K562 (cell line): ENCODE results near the gene LBH. TPM values are rescaled to one million over a fixed set of nuclear protein-coding genes. Genes with fewer than 3 reads are reported as not detected.

Source experiments
- ATAC-seq: fragments of 200-7000 bp; cut with Tn5 transposase; 3 replicates; pipeline ENCODE4 v1.9.1; 2020; ENCODE audit warnings: moderate library complexity
- BruUV-seq: library from RNA; stranded (reverse); fragments of 400-500 nt; replicated peaks from 2 replicates; lab custom pipeline; 2021; lab: Mats Ljungman, UMichigan
- CTCF ChIA-PET: fragments of 300-600 bp; formaldehyde crosslinking; extraction: SDS; loops from one replicate; lab custom pipeline; 2021; ENCODE audit warnings: low intra/inter-chr PET ratio; lab: Yijun Ruan, JAX
- POLR2A ChIA-PET: fragments of 300-600, 350-650 bp; sonication (Branson Sonifier 250); formaldehyde crosslinking; extraction: SDS; loops from one replicate; lab custom pipeline; 2021; ENCODE audit warnings: antibody characterized with exemption, inconsistent platforms; lab: Yijun Ruan, JAX
- DNase-seq, 4 experiments: peaks; one replicate each; pipeline versions ENCODE4 v3.0.0 to v3.0.0-alpha.2; 2011 to 2018; ENCODE audit warnings: low spot score in 3 of 4, mixed read lengths in 3 of 4; ENCODE audit errors: extremely low read depth in 1 of 4
- FAIRE-seq: peaks from 2 replicates; lab custom pipeline; 2011; peaks lifted over from hg19 to GRCh38; lab: Jason Lieb, UNC
- H2AFZ ChIP-seq: 2 replicates; pipeline ENCODE4 v1.6.0; 2011; ENCODE audit warnings: low read depth, low read length, control low read depth, inconsistent platforms
- H3K27ac ChIP-seq: fragments of 200-600 bp; 3 replicates; pipeline ENCODE4 v1.8.0; 2011; ENCODE audit warnings: low read depth, mild to moderate bottlenecking, control low read depth, inconsistent platforms, low read length, moderate library complexity, mixed read lengths; ENCODE audit errors: extremely low read depth
- H3K27me3 ChIP-seq, 2 experiments: fragments of 300-600 bp in 1 of 2; 2 replicates in 1 of 2; 3 replicates in 1 of 2; pipeline versions ENCODE4 v1.6.0 to v1.8.0; 2011; ENCODE audit warnings: inconsistent platforms in 2 of 2, low read length in 2 of 2, mild to moderate bottlenecking in 1 of 2, mixed read lengths in 1 of 2, moderate library complexity in 1 of 2; ENCODE audit not compliant: control insufficient read depth in 2 of 2, insufficient read depth in 2 of 2
- H3K36me3 ChIP-seq: fragments of 300-600 bp; 3 replicates; pipeline ENCODE4 v1.8.0; 2011; ENCODE audit warnings: mild to moderate bottlenecking, low read length, inconsistent platforms; ENCODE audit not compliant: control insufficient read depth, insufficient read depth
- H3K4me1 ChIP-seq, 2 experiments: fragments of 200-600 bp in 1 of 2; replicated peaks in 1 of 2; 2 replicates in 1 of 2; 3 replicates in 1 of 2; pipeline versions ENCODE4 v1.5.1 to v1.8.0; 2011; ENCODE audit warnings: inconsistent platforms in 2 of 2, low read length in 2 of 2, mild to moderate bottlenecking in 1 of 2, mixed read lengths in 1 of 2, moderate library complexity in 1 of 2; ENCODE audit not compliant: control insufficient read depth in 2 of 2, insufficient read depth in 2 of 2
- H3K4me2 ChIP-seq: 2 replicates; pipeline ENCODE4 v1.6.1; 2011; ENCODE audit warnings: low read length, control low read depth, inconsistent platforms, mixed read lengths; ENCODE audit not compliant: insufficient read depth
- H3K4me3 ChIP-seq: fragments of 200-600 bp; sonication (generic), shearing (Covaris generic); 2 replicates; pipeline ENCODE4 v1.5.1; 2016; ENCODE audit warnings: control low read depth, inconsistent platforms
- H3K79me2 ChIP-seq: fragments of 200-600 bp; 3 replicates; pipeline ENCODE4 v1.8.0; 2011; ENCODE audit warnings: low read length, inconsistent platforms; ENCODE audit not compliant: control insufficient read depth, insufficient read depth
- H3K9ac ChIP-seq, 2 experiments: 2 replicates each; pipeline versions ENCODE4 v1.6.0 to v1.6.1; 2011; ENCODE audit warnings: low read depth in 2 of 2, low read length in 2 of 2, control low read depth in 1 of 2, inconsistent platforms in 1 of 2, mild to moderate bottlenecking in 1 of 2, mixed read lengths in 1 of 2; ENCODE audit not compliant: insufficient read depth in 1 of 2
- H3K9me1 ChIP-seq: one replicate; pipeline ENCODE4 v1.6.0; 2011; ENCODE audit warnings: inconsistent platforms, mild to moderate bottlenecking, low read length, moderate library complexity; ENCODE audit not compliant: control insufficient read depth, insufficient read depth
- H3K9me3 ChIP-seq: replicated peaks from 2 replicates; pipeline ENCODE4 v1.5.1; 2011; ENCODE audit warnings: low read depth, low read length, inconsistent platforms; ENCODE audit not compliant: control insufficient read depth, insufficient read depth
- H4K20me1 ChIP-seq: replicated peaks from 2 replicates; pipeline ENCODE4 v1.6.1; 2011; ENCODE audit warnings: low read length, inconsistent platforms, mixed read lengths; ENCODE audit not compliant: control insufficient read depth, insufficient read depth
- CAMTA2 ChIP-seq: fragments of 250-450 bp; sonication (Bioruptor Pico); conservative IDR thresholded peaks from 2 replicates; pipeline ENCODE4 v1.5.1; 2022
- CBX3 ChIP-seq, 2 experiments: IDR thresholded peaks; 1 replicate in 1 of 2; 2 replicates in 1 of 2; pipeline ENCODE4 v1.6.1; 2012; ENCODE audit warnings: inconsistent platforms in 2 of 2, low read length in 2 of 2, borderline replicate concordance in 1 of 2, control low read depth in 1 of 2
- ELF1 ChIP-seq: fragments of 200-800 bp; sonication (Bioruptor generic); IDR thresholded peaks from 2 replicates; pipeline ENCODE4 v1.6.1; 2016; ENCODE audit warnings: missing genetic modification characterization, missing compliant biosample characterization
- ELK3 ChIP-seq: fragments of 450-650 bp; formaldehyde crosslinking; IDR thresholded peaks from 2 replicates; pipeline ENCODE4 v1.4.0; 2020; ENCODE audit warnings: mild to moderate bottlenecking
- HDAC3 ChIP-seq: fragments of 450-650 bp; IDR thresholded peaks from 2 replicates; pipeline ENCODE4 v1.6.1; 2018; ENCODE audit warnings: borderline replicate concordance, mild to moderate bottlenecking, moderate library complexity; ENCODE audit not compliant: partially characterized antibody
- HES1 ChIP-seq: fragments of 450-650 bp; IDR thresholded peaks from 2 replicates; pipeline ENCODE4 v1.6.1; 2016; ENCODE audit warnings: low read depth, mild to moderate bottlenecking, moderate library complexity
- HMBOX1 ChIP-seq: sonication (generic); IDR thresholded peaks from 2 replicates; pipeline ENCODE4 v1.6.1; 2016
- NFYB ChIP-seq: IDR thresholded peaks from 2 replicates; pipeline ENCODE4 v1.6.1; 2011; ENCODE audit warnings: mild to moderate bottlenecking, moderate library complexity; ENCODE audit not compliant: insufficient read length; ENCODE audit errors: extremely low read depth
- ZBTB11 ChIP-seq, 3 experiments: fragments of 200-800 bp in 1 of 3; fragments of 250-450 bp in 1 of 3; fragments of 450-650 bp in 1 of 3; sonication (Bioruptor Pico) in 1 of 3; sonication (Bioruptor generic) in 1 of 3; formaldehyde crosslinking in 1 of 3; IDR thresholded peaks; 2 replicates each; pipeline versions ENCODE4 v1.6.1 to v1.8.0; 2016 to 2022; ENCODE audit warnings: mild to moderate bottlenecking in 2 of 3, missing genetic modification characterization in 2 of 3, missing compliant biosample characterization in 1 of 3, moderate library complexity in 1 of 3
- ZBTB8A ChIP-seq: fragments of 450-650 bp; IDR thresholded peaks from 2 replicates; pipeline ENCODE4 v1.6.1; 2018; ENCODE audit warnings: mild to moderate bottlenecking, moderate library complexity; ENCODE audit not compliant: partially characterized antibody
- ZNF133 ChIP-seq: fragments of 250-450 bp; sonication (Bioruptor Pico); IDR thresholded peaks from 2 replicates; pipeline ENCODE4 v1.4.0; 2020; ENCODE audit warnings: mild to moderate bottlenecking
- ZNF408 ChIP-seq: fragments of 250-450 bp; sonication (Bioruptor Pico); IDR thresholded peaks from 2 replicates; pipeline ENCODE4 v1.4.0; 2020; ENCODE audit warnings: low read depth, mild to moderate bottlenecking, moderate library complexity
- WGBS: fragments of 100-300 bp; shearing (Covaris generic); methylation state at CpG from one replicate; pipeline ENCODE4 v1.1.6; 2016; ENCODE audit warnings: low coverage, mixed read lengths; ENCODE audit not compliant: insufficient coverage; ENCODE audit errors: missing lambda C conversion rate; 5-methylcytosine and 5-hydroxymethylcytosine counted together
- in situ Hi-C: fragments of 300-500 bp; cut with MboI; formaldehyde crosslinking; loops from 4 replicates; pipeline ENCODE4 v1.15.0; 2018; ENCODE audit warnings: inconsistent platforms, mixed read lengths
- intact Hi-C: fragments of 100-400 bp; cut with micrococcal nuclease; formaldehyde crosslinking; loops from 2 replicates; pipeline ENCODE4 v1.14.2; 2022
- polyA plus RNA-seq, 8 experiments: library from polyadenylated mRNA; depleted of rRNA in 4 of 8; stranded (reverse) in 5 of 8; unstranded in 3 of 8; fragments of >200 nt; fragmentation: Nextera tagmentation in 2 of 8; fragmentation: Illumina TruSeq in 1 of 8; extraction: Ambion mirVana in 2 of 8; extraction: Trizol in 1 of 8; gene quantifications; 2 replicates each; pipeline versions ENCODE4 v1.2.1 to v1.2.3, GENCODE V29; 2011 to 2014; ENCODE audit warnings: inconsistent platforms in 1 of 8, missing spikeins in 1 of 8
- total RNA-seq, 7 experiments: library from RNA; depleted of rRNA in 6 of 7; stranded (reverse); fragments of >200 nt in 6 of 7; fragmentation: Illumina TruSeq in 2 of 7; extraction: Trizol in 2 of 7; gene quantifications; 2 replicates each; pipeline versions ENCODE4 v1.2.1 to v1.2.3, GENCODE V29; 2011 to 2021; ENCODE audit warnings: low replicate concordance in 1 of 7

The LBH gene
- total and polyA plus RNA-seq, 9 of the 15 experiments (the other 6 are each of a cell fraction or from before 2014, with no cell fraction given): 3.1 to 13.4 (median 7.4) TPM

GRCh38 chr2:30288561-30288960 lies 57.2 kb downstream of the LBH start:
- in situ Hi-C loops (no loop called here), intact Hi-C loops (no loop called here)
- Histone ChIP-seq H3K9ac (no peak overlapping the region), H3K4me1 (peaks cover 15 to 29% of the 10 kb centered on the region in 2 experiments; a peak in 4 of 5 replicates), H3K9me3 (no peaks in the 10 kb centered on the region), H3K4me3 (no peak overlapping the region), H4K20me1 (0 out of 2 replicates have a peak, but pooled peaks cover 3% of the 10 kb centered on the region), H3K36me3 (no peaks in the 10 kb centered on the region), H3K79me2 (no peaks in the 10 kb centered on the region), H3K27me3 (no peaks in the 10 kb centered on the region), H3K27ac (no peak overlapping the region), H3K4me2 (no peak overlapping the region), H3K9me1 (no peaks in the 10 kb centered on the region), H2AFZ (no peak overlapping the region)
- 54% methylated on average over 2 of the region's 2 CpGs for WGBS
- no TSS peak for BruUV-seq
- DNase-seq (no peak), ATAC-seq (no peak), FAIRE-seq (no peak)
- ChIA-PET CTCF (no interaction called here), POLR2A (interaction anchor here (1.3 kb wide), 1 partner anchor 11 kb away, joined by 5 read pairs; no protein-coding TSS in a partner anchor)
- TF ChIP-seq CAMTA2 (CRISPR knock-in tag): no peak
- TF ChIP-seq ZNF133 (CRISPR knock-in tag): no peak
- no peak for TF ChIP-seq ZBTB11 (CRISPR knock-in tag; IDR thresholded peaks at IDR 0.05)
- TF ChIP-seq HES1: no peak
- TF ChIP-seq ZNF408 (CRISPR knock-in tag): no peak
- TF ChIP-seq ELK3 (CRISPR knock-in tag): no peak
- no peak for TF ChIP-seq HMBOX1
- no peak for TF ChIP-seq ELF1 (tag)
- no peak for TF ChIP-seq ZBTB8A
- TF ChIP-seq NFYB: no peak
- no peak for TF ChIP-seq CBX3 (IDR thresholded peaks at IDR 0.05; ENCODE audit: borderline replicate concordance in 1 of 2, low read length in 2 of 2)
- TF ChIP-seq HDAC3: no peak
